ENCODE measurements around the gene VSTM5.
"Not testable (repeated sequence)": the region's sequence is repeated elsewhere in the genome, so short reads cannot be mapped to it uniquely, and the experiment has no call there.

The VSTM5 gene

DNA sequence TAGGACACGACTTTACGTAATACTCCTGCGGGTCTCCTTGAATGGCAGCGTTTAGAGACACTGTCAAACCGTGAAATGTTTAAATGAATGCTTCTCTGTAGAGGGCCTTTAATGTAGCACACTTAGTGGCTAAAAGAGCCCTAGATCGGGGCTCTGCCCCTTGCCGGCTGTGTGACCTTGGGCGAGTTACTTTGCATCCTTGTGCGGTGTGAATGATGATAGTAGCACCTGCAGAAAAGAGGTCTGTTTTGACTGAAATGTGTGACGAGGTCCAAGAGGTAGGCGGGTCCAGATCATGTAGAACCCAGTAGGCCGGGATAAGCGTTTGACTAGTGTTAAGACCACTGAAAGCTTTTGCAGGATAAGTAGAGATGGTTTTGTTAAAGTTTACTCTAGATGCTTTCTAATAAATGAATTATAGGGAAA lies 65.5 kb downstream of the VSTM5 start:
- DNase-seq: no peak

DNA sequence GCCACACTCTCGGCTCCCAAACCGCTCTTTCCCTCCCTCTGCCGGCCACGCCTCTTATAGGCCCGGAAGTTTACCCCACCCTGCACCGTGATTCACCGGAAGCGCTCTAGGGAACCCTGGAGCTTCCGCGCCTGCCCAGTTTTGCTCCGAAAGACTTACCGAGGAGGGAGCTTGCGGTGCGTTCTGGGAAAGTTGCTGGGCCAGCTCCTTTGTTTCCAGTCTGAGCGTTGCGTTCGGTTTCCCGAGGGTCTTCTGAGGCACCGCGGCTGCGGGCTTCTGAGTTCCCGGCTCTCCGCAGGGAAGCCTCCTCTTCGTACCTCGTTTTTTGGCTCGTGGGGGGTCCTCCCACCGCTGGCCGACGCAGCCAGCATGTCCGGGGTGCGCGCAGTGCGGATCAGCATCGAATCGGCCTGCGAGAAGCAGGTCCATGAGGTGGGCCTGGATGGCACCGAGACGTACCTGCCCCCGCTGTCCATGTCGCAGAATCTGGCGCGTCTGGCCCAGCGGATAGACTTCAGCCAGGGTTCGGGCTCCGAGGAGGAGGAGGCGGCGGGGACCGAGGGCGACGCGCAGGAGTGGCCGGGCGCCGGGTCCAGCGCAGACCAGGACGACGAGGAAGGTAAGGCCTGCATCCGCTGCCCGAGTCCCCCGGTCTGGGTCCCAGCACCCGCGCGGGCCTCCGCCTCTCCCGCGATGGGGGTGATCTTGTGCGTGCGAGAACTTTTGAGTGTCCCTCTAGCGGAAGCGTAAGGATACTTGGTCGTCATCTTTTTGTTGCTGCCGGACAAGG lies 66.1 kb downstream of the VSTM5 start, which contains the start of gene MED17:
Gene MED17, plus strand, starts transcription at position 138 of the 790 bp plus-strand sequence. Its CDS starts 232 bp downstream, at position 370.
- peak; percentile 96 for DNase-seq

DNA sequence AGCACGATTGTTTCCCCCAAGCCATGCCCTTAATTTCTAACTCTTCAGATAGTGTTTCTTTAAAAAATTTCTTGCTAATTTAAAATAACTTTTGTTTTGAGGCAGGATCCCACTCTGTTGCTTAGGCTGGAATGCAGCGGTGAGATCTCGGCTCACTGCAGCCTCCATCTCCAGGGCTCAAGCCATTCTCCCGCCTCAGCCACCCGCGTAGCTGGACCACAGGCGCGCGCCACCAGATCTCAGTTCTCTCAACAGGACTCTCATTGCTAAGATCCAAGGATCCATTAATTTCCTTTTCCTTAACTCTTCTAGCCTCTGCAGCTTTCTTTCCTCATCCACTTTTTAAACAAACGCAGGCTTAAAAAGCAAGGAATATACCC lies 66.7 kb downstream of the VSTM5 start:
- no peak for DNase-seq

DNA sequence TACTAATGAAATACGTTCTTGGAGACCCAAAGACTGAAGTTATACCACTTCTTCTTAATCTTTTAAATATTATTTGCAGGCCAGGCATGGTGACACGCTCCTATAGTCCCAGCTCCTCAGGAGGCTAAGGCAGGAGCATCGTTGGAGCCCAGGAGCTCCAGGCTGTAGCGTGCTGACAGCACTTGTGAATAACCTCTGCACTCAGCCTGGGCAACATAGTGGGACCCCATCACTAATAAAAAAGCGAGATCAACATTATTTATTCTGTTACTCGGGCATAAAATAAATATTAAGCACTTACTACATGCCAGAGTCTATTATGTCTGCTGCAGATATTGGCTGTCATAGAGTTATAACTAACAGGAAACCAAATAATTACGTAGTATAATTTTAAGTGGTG lies 67.1 kb downstream of the VSTM5 start:
- no peak for DNase-seq

DNA sequence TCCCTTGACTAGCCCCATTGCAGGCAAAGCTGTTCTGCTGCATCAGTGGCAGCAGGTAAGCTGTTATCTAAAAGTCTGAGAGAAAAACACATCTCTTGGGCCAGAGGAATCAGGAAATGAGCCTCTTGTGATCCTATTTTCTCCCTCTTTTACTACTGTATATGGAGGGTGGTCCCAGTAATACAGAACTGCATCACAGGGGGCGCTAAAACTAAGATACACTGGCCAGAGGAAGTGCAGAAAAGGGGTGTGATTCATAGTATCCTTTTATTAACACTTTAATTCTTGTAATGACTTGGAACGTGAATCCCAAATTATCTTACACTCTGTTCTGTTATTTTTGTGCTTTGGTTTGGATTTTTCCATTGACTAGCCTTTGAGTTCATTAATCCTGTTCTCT lies 75.1 kb downstream of the VSTM5 start:
- DNase-seq: no peak

DNA sequence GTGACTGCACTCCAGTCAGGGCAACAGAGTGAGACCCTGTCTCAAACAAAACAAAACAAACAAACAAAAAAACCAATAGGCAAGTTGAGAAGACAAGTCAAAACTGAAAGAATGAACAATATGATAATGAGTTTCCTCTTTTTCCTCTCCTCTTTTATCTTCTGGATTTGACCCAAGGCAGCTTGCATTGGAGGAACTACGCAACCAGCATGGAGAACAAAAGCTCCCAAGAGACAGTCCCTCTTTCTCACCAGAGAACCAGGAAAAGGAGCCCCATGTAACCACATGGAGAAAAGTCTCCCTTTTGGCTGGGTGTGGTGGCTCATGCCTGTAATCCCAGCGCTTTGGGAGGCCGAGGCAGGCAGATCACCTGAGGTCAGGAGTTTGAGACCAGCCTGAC lies 75.9 kb downstream of the VSTM5 start:
- not testable (repeated sequence) for DNase-seq

DNA sequence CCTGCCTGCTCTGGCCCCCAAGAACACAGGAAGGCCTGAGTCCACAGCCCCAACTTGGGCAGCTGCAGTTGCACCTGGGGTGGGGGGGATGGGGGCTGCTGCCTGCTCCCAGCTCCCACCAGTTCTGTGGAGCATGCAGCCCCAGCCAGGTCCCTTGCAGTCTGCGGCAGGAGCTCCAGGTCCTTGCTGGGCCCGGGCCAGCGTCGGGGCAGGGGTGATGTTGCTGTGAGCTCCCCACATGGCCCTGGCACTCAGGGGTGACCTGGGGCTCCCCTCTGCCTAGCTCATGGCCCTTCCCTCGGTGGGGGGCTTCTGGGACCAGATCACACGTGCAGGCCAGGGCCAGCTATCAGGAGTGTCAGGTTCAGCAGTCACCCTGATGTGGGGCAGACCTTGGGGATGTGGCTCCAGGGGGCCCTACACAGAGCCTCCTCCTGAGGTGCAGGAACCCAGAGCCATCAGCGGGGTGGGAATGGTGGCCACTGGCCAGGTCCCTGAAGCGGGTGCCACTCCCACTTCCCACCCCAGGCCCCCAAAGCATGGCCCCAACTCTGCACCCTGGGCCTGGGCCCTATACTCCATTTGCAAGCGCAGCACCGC lies 76.7 kb downstream of the VSTM5 start:
- no peak for DNase-seq

DNA sequence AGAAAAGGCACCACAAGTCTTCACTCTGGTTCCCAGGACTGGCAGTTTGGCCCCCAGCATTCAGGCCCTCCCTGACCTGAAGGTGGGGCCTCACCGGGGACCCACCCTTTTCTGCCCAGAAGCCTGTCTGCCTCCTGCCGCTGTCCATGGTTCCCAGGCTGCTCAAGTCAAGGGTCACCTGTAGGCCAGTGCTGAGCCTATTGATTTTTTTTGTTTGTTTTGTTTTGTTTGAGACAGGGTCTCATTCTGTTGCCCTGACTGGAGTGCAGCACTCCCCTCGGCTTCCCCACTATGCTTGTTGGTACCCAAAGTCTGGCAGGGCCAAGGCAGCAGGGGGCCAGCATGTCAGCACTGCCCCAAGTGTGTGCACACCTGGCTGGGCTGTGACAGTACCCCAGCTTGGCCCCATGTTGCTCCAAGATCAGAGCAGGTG lies 77.4 kb downstream of the VSTM5 start:
- no peak for DNase-seq

DNA sequence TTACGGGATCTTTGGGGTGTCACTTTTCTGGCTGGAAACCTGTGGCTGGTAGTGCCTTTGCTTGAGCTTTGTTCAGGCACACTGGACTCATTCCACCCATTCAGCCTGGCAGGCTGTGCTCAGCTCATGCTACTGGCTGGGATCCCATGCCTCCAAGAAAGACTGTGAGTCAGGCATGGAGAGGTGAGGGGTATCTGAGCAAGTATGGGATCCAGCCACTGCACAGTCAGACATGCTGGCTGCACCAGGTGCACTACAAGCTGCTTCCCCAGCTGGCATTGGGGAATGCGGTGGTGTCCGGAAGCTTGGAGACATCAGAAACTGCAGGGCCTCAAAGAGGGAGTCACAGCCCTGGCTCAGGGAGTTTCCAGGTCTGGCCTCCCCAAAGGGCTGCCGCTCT lies 78.3 kb downstream of the VSTM5 start:
- no peak for DNase-seq

DNA sequence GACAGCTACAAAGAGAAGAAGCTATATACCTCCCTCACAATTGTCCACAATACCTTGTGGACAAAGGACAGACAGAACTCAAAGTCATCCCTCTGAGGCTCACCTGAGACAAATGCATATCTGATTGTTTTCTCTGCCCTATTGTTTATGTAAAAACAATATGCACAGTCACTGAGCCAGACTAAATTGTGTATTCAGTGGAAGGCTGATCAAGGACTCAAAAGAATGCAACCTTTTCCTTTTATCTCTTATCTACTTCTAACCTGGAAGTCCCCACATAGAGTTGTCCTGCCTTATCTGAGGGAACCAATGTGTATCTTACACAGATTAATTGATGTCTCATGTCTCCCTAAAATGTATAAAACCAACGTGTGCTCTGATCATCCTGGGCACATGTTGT lies 80.3 kb downstream of the VSTM5 start:
- DNase-seq: no peak

All from femur (tissue), 1 donor.